HG03095 (cell line): ENCODE data around the gene UPF1.

ENCODE experiments used
- ATAC-seq: cut with Tn5 transposase; IDR thresholded peaks from one replicate; pipeline ENCODE4 v1.9.1; 2021; ENCODE audit warnings: moderate library complexity; ENCODE audit not compliant: unreplicated experiment

Gene UPF1

DNA sequence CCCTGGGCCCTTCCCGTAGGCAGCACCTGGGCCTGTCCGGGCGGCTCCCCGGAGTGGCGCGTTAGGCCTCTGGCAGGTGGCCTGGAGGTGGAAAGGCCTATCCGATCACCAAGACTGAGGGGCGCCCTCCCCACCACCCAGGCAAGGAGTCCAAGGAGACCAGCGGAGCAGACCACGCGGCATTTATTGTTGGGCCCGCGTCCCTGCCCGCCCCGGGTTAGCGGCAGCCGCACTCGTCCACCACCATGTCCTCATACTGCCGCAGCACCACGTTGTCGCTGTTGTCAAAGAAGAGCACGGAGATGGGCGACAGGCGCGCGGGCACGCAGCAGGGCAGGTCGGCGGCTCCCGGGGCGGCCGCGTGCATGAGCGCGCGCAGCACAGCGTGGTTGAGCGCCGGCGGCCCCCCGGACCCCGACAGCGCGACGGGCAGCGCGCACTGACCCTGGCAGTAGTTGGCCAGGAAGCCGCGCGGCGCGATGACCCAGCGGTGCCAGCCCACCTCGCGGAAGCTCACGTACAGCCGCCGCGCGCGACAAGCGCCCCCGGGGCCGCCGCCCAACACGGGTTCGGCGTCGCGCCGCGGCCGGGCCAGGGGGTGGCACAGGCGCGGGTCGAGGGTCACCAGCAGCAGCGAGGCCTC lies 36.7 kb downstream of the UPF1 start:
- ATAC-seq, result no peak

DNA sequence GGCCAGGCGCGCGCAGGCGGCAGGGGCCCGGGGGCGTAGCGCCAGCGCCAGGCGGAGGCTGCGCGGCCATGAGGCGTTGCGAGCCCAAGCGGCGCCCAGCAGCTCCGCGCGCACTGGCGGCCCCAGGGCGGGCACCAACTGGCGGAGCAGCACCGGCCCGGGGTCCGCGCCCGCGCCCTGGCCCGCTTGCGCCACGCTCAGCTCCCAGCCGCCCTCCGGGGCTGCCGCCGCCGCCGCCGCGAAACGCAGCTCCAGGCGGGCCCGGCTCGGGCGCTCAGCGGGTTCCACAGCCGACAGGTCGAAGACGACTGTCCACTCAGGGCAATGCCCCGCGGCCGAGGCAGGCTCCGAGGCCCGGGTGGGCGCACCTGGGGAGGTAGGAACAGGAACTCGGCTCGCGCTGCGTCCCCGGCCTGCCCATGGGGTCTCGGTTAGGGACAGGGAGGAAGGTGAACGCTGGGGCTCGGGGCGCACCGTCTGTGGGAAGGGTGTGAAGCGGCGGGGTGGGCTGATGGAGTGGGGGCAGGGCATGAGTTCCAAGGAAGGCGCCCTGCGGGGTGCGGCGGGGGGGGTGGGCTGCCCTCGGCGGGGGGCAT lies 37.4 kb downstream of the UPF1 start:
- ATAC-seq, result no peak

DNA sequence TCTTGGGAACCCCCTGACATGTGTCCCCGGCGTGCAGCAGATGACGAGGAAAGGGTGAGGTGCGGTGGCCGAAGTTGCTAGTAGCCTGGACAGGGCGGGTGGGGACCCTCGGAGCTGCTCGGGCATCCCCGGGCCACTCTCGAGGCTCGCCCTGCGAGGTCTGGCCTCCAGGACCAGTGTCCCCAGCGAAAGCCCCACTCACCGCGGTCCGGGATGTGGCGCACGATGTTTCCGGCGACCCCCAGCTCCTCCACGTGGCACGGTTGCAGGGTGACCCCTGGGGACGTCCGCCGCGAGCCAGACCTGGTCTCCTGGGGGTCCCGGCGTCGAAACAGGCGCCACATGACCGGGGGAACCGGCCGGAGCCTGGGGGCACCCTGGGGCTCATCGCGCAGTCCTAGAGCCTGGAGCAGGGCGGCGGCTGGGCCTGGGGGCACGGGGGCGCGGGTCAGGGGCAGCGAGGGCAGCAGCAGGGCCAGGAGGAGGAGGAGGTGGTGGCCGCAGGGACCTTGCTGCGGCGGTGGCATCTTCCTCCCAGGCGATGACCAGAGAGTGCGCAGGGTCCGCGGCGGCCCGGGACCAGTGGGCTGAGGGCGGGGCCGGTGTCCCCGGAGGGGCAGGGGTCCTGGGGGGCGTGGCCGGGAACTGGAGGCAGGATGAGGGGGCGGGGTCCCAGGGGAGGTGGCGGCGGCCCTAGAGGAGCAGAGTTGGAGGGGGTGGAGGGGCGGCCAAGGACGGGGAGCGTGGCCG lies 38.2 kb downstream of the UPF1 start:
- no peak for ATAC-seq

DNA sequence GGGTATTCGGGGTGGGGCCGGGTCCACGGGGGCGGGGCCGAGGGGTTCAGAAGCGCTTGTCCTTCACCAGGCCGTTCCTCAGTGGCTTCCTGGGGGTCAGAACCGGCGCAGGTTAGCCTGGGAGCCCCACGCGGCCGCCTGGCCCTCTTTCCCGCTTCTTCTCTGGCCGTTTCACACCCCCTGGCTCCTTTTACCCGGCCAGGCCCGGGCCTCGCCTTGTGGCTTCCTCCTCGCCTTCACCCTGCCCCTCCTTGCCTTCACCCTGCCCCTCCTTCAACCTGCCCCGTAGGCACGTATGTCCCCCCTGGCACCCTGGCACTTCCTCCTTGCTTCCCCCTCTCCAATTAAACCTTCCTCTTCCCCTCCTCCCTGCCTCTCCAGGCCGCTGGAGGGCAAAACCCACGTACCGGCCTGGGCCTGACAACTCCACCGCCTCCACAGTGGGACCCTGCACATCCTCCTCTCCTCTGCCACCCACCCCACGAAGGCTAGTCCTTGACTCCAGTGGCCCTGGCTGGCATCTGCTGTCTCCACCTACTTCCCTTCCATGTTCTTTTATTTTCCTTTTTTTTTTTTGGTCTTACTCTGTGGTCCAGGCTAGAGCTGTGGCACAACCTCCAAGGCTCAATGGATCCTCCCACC lies 38.9 kb downstream of the UPF1 start:
- ATAC-seq, result no peak

DNA sequence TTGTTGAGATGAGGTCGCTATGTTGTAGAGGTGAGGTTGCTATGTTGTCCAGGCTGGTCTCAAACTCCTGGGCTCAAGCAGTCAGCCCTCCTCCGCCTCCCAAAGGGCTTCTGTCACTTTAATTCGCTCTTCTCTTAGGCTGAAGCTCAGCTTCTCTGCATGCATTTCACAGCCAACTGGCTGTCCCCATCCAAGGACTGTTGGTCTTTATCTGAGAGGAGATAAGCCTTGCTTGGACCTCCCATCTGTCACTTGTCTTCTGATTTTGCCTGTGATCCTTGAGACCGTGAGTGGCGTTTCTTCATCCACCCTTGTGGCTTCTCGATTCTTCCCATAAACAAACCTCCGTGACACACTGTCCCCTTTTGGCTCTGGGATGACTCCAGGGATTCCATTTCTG lies 39.8 kb downstream of the UPF1 start:
- no peak for ATAC-seq

DNA sequence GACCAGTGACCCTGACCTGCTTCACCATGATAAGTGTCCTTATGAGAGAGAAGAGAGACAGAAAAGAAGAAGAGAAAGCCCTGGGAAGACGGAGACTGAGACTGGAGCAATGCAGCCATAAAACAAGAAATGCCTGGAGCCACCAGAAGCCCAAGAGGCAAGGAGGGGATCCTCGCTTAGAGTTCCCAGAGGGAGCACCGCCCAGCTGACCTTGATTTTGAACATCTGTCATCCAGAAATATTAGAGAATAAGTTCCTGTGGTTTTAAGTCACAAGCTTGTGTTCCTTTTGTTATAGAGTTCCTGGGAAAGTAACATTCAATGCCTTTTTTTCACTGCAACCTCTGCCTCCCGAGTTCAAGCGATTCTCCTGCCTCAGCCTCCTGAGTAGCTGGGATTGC lies 44.0 kb downstream of the UPF1 start:
- no peak for ATAC-seq

DNA sequence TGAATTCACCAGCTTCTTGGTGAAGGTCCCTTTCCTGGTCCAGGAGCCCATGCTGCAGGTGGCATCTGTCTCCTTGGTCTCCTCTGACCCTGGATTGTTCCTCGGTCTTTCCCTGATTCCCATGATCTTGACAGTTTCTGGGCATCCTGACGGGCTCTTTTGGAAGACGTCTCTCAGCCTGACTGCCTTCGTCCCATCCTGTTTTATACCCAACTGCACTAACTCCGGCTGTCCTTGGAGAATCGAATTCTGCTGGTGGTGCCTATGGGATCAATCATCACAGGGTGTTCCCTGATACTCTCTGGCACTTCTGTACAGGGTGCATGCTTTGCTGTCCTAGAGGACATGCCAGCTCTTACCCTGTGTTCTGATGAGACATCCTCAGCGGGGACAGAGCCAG lies 45.1 kb downstream of the UPF1 start:
- ATAC-seq, result no peak

DNA sequence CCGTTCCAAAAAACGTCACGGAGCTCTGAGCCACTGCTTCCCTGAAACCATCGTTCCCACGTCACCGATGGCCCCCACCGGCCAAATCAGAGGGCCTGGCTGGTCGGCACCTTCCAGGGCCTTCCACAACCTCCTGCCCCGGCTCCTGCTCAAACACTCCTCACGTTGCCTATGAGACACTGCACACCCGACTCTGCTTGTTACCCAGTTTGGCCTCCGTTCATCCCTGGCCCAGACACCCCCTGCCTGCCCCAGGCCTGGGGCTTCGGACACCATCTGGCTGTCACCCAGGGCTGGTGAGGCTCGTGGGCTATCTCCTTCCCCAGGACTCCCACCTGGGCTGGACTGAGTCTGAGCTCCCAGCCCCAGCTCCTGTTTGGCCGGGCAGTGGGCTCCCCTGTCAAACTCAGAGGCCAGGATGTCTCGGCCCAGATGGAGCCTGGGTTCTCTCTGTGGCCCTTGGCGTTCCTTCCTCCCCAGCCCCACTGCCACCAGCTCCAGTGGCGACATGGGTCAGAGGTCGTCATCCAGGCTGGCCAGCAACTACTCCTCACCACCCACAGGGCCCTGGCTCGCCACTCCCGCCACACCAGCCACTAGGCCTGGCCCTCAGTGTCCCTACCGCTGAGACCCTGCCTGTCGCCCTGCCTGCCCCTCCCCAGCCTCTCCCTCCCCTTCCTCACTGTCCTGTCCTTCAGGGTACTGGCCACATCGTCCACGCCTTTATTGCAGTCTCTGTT lies 46.5 kb downstream of the UPF1 start:
- no peak for ATAC-seq

DNA sequence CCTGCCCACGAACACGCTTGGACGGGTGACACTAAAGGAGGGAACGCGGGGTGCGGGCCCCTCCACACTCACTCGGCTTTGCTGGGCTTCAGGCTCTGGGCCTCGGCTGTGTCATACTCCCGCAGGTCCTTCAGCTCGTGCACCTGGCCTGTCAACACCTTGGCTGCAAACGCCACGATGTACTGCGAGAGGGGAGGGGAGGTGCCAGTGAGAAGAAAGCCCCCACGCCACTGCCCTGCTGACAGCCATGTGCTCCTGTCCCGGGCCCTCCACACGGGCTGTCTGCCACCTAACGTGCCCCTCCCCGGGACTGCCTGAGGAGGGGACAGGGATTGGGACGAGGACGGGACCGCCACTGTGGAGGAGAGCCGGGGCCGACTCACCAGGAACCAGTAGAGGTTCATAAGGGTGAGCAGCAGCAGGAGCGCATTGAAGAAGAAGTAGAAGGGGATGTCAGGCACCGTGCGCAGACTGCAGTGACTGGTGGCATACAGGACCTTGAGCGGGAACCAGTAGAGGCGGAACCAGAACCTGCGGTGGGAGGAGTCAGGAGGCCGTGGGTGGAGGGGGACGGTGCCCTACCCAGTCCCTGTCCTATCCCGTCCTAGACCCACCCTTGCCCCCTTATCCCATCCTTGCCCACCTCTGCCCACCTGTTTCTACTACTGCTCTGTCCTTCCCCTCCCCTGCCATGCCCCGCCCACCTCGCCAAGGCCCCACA lies 47.3 kb downstream of the UPF1 start:
- ATAC-seq, result no peak

DNA sequence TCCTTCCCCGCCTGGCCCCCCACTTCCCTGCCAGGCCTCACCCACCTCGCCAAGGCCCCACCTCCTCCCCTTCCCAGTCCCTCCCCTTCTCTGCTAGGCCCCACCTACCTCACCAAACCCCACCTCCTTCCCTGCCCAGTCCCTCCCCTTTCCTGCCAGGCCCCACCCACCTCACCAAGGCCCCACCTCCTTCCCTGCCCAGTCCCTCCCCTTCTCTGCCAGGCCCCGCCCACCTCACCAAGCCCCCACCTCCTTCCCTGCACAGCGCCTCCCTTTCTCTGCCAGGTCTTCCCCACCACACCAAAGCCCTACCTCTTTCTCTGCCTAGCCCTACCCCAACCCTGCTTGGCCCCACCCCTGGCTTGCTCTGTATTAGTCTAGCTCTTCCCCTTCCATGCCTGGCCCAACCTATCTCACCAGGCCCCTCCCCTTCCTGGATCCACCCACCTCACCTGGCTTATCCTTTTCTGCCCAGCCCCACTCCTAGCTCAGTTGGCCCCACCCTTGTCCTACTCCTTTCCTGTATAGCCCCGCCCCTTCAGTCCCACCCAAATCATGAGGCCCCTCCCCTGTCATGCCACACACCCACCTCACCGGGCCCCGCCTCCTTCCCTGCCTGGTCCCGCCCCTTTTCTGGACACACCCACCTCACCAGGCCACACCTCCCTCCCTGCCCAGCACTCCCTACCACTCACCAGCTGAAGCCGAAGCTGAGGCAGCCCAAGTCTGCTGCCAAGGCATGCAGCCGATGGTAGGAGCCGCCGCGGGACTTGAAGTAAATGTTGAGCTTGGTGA lies 48.0 kb downstream of the UPF1 start:
- no peak for ATAC-seq

DNA sequence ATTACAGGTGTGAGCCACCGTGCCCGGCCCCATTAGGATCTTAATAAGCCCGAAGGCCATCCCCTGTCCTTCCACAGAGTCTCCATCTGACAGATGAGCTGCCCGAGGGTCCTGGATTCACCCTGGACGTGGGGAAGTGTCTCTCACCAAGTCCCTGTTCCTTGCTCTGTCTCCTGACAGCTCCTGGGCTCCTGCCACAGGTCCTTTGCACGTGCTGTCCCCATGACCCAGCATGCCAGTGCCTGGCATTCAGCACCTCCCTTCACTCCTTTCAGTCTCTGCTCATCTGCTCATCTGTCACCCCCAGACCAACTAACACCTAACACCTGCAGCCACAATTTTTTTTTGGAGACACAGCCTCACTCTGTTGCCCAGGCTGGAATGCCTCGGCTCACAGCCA lies 49.7 kb downstream of the UPF1 start:
- no peak for ATAC-seq

DNA sequence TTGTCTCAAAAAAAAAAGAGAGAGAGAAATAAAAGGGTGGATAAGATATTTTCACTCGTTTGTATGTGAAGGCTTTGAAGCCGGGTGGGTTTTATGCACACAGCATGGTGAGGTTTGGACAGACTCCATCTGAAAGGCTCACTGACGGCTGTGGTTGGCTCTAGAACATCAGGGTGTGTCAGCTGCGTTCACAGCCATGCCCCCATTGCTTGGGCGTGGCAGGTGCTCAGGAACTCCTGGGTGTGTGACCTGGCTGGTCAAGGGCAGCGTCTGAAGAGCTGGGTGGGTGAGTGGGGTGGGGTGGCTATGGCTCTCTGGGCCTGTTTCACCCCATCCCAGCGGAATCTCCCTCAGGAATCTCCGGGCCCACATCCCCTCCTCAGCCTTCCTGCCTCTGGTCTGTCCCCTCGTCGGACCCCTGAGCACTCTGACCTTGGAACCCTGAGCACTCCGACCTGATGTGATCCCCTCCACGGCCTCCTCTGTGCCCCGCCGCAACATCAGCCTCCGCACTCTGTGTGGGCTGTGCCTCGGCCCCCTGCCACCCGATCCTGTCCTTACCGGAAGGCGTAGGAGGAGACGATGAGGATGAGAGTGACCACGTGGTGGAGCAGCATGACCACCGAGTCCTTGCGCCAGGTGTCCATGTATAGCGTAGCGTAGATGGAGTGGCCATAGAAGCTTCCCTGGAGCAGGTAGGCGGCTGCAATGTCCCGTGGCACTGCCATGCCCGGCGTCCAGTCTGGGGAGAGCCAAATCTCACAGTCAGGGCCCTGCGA lies 52.0 kb downstream of the UPF1 start:
- ATAC-seq, result no peak

DNA sequence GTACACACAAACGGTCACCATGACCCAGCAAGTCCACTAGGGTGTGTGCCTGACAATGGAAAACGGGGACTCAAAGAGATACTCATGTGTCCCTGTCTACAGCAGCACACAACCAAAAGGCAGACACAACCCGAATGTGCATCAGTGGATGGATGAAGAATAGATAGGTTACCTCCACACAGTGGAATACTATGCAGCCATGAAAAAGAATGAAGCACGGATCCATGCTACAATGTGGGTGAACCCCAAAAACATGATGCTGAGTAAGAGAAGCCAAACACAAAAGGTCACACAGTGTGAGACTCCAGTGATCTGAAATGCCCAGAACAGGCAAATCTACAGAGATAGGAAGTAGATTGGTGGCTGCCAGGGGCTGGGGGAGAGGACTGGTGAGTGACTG lies 55.2 kb downstream of the UPF1 start:
- ATAC-seq, result no peak

DNA sequence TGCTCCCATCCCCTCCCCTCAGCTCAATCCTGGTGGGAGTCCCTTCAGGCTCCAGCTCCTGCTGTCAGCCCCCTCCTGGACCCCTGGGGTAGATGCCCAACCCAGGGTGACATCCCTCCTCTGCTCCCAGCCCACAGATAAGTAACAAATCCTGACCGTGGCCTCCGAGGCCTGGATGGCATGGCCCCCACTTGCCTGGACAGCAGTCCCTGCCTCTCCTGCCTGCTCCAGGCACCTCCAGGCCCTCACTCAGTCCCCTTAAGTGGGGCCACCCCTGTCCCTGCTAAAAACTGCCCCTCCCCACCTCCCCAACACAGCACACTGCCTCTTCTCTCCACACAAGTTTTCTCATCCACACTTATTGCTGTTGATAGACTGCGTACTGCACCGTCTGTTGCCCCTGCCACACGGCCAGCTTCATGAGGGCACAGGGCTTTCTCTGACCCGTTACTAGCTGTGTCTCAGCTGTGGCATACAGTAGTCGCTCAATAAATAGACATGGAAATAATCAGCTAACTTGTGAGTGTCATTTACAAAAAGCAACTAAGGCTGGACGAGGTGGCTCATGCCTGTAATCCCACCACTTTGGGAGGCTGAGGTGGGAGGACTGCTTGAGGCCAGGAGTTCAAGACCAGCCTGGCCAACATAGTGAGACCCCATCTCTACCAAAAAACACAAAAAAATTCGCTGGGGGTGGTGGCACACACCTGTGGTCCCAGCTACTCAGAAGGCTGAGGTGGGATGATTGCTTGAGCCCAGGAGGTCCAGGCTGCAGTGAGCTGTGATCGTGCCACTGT lies 58.4 kb downstream of the UPF1 start:
- ATAC-seq, result no peak

DNA sequence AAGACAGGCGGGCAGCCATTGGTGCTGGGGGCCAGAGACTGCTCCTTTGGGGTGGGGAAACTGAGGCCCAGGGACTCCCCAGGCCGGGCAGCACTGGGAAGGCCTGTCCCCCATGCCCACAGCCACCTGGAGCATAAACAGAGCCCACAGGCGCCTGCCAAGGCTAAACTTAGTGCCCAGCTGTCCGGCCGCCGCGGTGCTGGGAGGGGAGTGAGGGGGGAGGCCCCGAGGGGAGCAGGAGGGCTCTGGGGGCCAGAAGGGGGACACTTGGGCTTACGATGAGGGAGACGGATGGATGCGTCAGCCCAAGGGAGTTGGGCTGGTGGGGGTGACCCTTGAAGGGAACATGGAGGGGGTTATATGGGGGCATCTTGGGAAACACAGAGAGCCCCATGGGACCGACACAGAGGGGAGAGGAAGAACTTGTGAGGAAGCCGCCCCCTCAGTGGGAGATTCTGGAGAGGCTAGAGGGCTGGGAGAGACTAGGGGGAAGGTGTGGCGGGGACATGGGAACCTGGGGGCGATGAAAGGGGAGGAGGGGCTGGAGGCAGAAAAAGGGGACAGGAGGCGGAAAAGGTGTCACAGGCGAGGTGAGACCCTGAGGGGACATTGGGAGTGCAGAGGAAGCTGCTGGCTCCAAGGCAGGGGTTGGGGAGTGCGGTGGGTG lies 62.0 kb downstream of the UPF1 start:
- no peak for ATAC-seq

DNA sequence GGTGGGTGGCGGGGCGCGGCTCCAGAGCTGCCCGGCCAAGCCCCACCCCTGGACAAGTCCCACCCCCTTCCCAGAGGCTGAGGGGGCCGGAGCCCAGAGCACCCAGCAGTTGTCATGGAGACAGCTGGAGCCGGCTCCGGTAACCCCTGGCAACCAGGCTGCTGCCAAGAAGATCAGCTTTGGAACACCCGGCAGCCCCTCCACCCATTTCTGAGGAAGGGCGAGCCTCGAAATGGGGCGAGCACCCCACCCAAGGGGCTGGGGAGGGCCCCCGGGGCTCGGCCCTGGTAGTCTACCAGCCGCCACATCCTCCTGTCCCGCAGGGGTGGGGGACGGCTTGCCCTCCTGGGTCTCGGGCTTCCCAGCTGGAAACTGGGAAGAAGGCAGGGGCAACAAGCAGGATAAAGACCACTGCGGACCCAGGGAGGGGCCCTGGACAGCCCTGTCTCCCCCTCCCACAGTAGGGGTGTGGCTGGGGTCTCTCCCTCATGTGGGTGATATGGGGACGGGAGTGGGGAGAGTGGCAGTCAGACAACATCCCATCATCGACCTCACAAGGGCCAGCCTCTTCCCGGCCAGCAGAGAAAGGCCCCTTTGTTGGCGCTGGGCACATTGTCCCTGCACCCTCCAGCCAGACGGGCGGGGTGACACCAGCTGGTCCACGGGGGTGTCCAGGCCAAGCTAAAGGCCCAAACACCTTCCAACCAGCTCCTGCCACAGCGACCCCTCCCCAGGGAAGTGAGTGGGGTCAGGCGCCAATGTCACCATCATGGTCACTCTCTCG lies 62.7 kb downstream of the UPF1 start:
- ATAC-seq, result no peak
